ENCODE results near the gene HCK.

HCK gene

GRCh38 chr20:32130352-32130751 lies 78.3 kb downstream of the HCK start:
- no peaks in the 10 kb centered on the region for H3K4me1 ChIP-seq (ENCODE audit: control insufficient read depth, insufficient read depth, low read length, unreplicated experiment)
- H3K79me2 ChIP-seq (ENCODE audit: control insufficient read depth, insufficient read depth, low read length, unreplicated experiment): peaks cover 16% of the 10 kb centered on the region
- no peaks in the 10 kb centered on the region for H3K36me3 ChIP-seq (ENCODE audit: insufficient read depth, low read length)

GRCh38 chr20:32130965-32131364 lies 78.9 kb downstream of the HCK start:
- Histone ChIP-seq H3K79me2 (ENCODE audit: control insufficient read depth, insufficient read depth, low read length, unreplicated experiment) (peaks cover 16% of the 10 kb centered on the region), H3K27ac (ENCODE audit: low read depth, low read length) (no peak overlapping the region), H3K4me3 (ENCODE audit: low read depth, low read length) (no peak overlapping the region), H2AFZ (ENCODE audit: low read length, unreplicated experiment) (no peak overlapping the region), H3K27me3 (ENCODE audit: insufficient read depth, low read length) (no peaks in the 10 kb centered on the region), H3K36me3 (ENCODE audit: insufficient read depth, low read length) (peaks cover 2% of the 10 kb centered on the region; the same call in 1 of the 2 replicates), H3K4me1 (ENCODE audit: control insufficient read depth, insufficient read depth, low read length, unreplicated experiment) (no peaks in the 10 kb centered on the region)

More at GRCh38 chr20:32130352-32130751, 78.3 kb downstream of the HCK start:
- no peak overlapping the region for H3K4me3 ChIP-seq (ENCODE audit: low read depth, low read length)
- no peaks in the 10 kb centered on the region for H3K27me3 ChIP-seq (ENCODE audit: insufficient read depth, low read length)
- no peak overlapping the region for H2AFZ ChIP-seq (ENCODE audit: low read length, unreplicated experiment)
- H3K27ac ChIP-seq (ENCODE audit: low read depth, low read length): no peak overlapping the region

GRCh38 chr20:32132911-32133549 lies 81.0 kb downstream of the HCK start:
- Histone ChIP-seq H3K27me3 (ENCODE audit: insufficient read depth, low read length) (no peaks in the 10 kb centered on the region), H3K27ac (ENCODE audit: low read depth, low read length) (no peak overlapping the region), H3K4me1 (ENCODE audit: control insufficient read depth, insufficient read depth, low read length, unreplicated experiment) (no peaks in the 10 kb centered on the region), H2AFZ (ENCODE audit: low read length, unreplicated experiment) (no peak overlapping the region), H3K79me2 (ENCODE audit: control insufficient read depth, insufficient read depth, low read length, unreplicated experiment) (peaks cover 16% of the 10 kb centered on the region), H3K4me3 (ENCODE audit: low read depth, low read length) (no peak overlapping the region), H3K36me3 (ENCODE audit: insufficient read depth, low read length) (peaks cover 9% of the 10 kb centered on the region; the same call in 1 of the 2 replicates)

- H3K4me1 ChIP-seq (ENCODE audit: control insufficient read depth, insufficient read depth, low read length, unreplicated experiment): no peaks in the 10 kb centered on the region
- H3K79me2 ChIP-seq (ENCODE audit: control insufficient read depth, insufficient read depth, low read length, unreplicated experiment): peaks cover 16% of the 10 kb centered on the region
- H3K36me3 ChIP-seq (ENCODE audit: insufficient read depth, low read length): peaks cover 9% of the 10 kb centered on the region; the same call in 1 of the 2 replicates
- H3K27ac ChIP-seq (ENCODE audit: low read depth, low read length): no peak overlapping the region
- no peak overlapping the region for H3K4me3 ChIP-seq (ENCODE audit: low read depth, low read length)
- H3K27me3 ChIP-seq (ENCODE audit: insufficient read depth, low read length): no peaks in the 10 kb centered on the region
- H2AFZ ChIP-seq (ENCODE audit: low read length, unreplicated experiment): no peak overlapping the region
These were observed 82.0 kb downstream of the HCK start for GRCh38 chr20:32134026-32134425.

GRCh38 chr20:32135983-32136515 lies 84.0 kb downstream of the HCK start:
- Histone ChIP-seq H3K4me1 (ENCODE audit: control insufficient read depth, insufficient read depth, low read length, unreplicated experiment) (no peaks in the 10 kb centered on the region), H3K27ac (ENCODE audit: low read depth, low read length) (no peak overlapping the region), H2AFZ (ENCODE audit: low read length, unreplicated experiment) (no peak overlapping the region), H3K27me3 (ENCODE audit: insufficient read depth, low read length) (no peaks in the 10 kb centered on the region), H3K36me3 (ENCODE audit: insufficient read depth, low read length) (peaks cover 13% of the 10 kb centered on the region; the same call in 1 of the 2 replicates), H3K4me3 (ENCODE audit: low read depth, low read length) (no peak overlapping the region), H3K79me2 (ENCODE audit: control insufficient read depth, insufficient read depth, low read length, unreplicated experiment) (peaks cover 4% of the 10 kb centered on the region)

- Histone ChIP-seq H3K79me2 (ENCODE audit: control insufficient read depth, insufficient read depth, low read length, unreplicated experiment) (no peaks in the 10 kb centered on the region), H3K27ac (ENCODE audit: low read depth, low read length) (no peak overlapping the region), H3K4me1 (ENCODE audit: control insufficient read depth, insufficient read depth, low read length, unreplicated experiment) (no peaks in the 10 kb centered on the region), H3K27me3 (ENCODE audit: insufficient read depth, low read length) (no peaks in the 10 kb centered on the region), H3K36me3 (ENCODE audit: insufficient read depth, low read length) (peaks cover 20% of the 10 kb centered on the region; the same call in 1 of the 2 replicates), H2AFZ (ENCODE audit: low read length, unreplicated experiment) (no peak overlapping the region), H3K4me3 (ENCODE audit: low read depth, low read length) (no peak overlapping the region)
These were observed 86.9 kb downstream of the HCK start for GRCh38 chr20:32138921-32139320.

GRCh38 chr20:32139947-32140346 lies 87.9 kb downstream of the HCK start:
- H3K4me3 ChIP-seq (ENCODE audit: low read depth, low read length): no peak overlapping the region
- H3K79me2 ChIP-seq (ENCODE audit: control insufficient read depth, insufficient read depth, low read length, unreplicated experiment): no peaks in the 10 kb centered on the region
- H3K27ac ChIP-seq (ENCODE audit: low read depth, low read length): no peak overlapping the region
- H2AFZ ChIP-seq (ENCODE audit: low read length, unreplicated experiment): no peak overlapping the region
- no peaks in the 10 kb centered on the region for H3K27me3 ChIP-seq (ENCODE audit: insufficient read depth, low read length)
- H3K4me1 ChIP-seq (ENCODE audit: control insufficient read depth, insufficient read depth, low read length, unreplicated experiment): no peaks in the 10 kb centered on the region
- H3K36me3 ChIP-seq (ENCODE audit: insufficient read depth, low read length): peaks cover 21% of the 10 kb centered on the region; the same call in 1 of the 2 replicates

- Histone ChIP-seq H3K27me3 (ENCODE audit: insufficient read depth, low read length) (no peaks in the 10 kb centered on the region), H3K4me1 (ENCODE audit: control insufficient read depth, insufficient read depth, low read length, unreplicated experiment) (no peaks in the 10 kb centered on the region), H3K4me3 (ENCODE audit: low read depth, low read length) (no peak overlapping the region), H3K79me2 (ENCODE audit: control insufficient read depth, insufficient read depth, low read length, unreplicated experiment) (no peaks in the 10 kb centered on the region), H3K27ac (ENCODE audit: low read depth, low read length) (no peak overlapping the region), H3K36me3 (ENCODE audit: insufficient read depth, low read length) (peaks cover 23% of the 10 kb centered on the region; the same call in 1 of the 2 replicates), H2AFZ (ENCODE audit: low read length, unreplicated experiment) (no peak overlapping the region)
These were observed 88.6 kb downstream of the HCK start for GRCh38 chr20:32140603-32141002.

GRCh38 chr20:32141465-32141980 lies 89.5 kb downstream of the HCK start:
- Histone ChIP-seq H2AFZ (ENCODE audit: low read length, unreplicated experiment) (no peak overlapping the region), H3K4me3 (ENCODE audit: low read depth, low read length) (no peak overlapping the region), H3K79me2 (ENCODE audit: control insufficient read depth, insufficient read depth, low read length, unreplicated experiment) (no peaks in the 10 kb centered on the region), H3K4me1 (ENCODE audit: control insufficient read depth, insufficient read depth, low read length, unreplicated experiment) (no peaks in the 10 kb centered on the region), H3K27me3 (ENCODE audit: insufficient read depth, low read length) (no peaks in the 10 kb centered on the region), H3K36me3 (ENCODE audit: insufficient read depth, low read length) (peaks cover 21% of the 10 kb centered on the region; the same call in 1 of the 2 replicates), H3K27ac (ENCODE audit: low read depth, low read length) (no peak overlapping the region)

- H3K4me1 ChIP-seq (ENCODE audit: control insufficient read depth, insufficient read depth, low read length, unreplicated experiment): no peaks in the 10 kb centered on the region
- peaks cover 22% of the 10 kb centered on the region; the same call in 1 of the 2 replicates for H3K36me3 ChIP-seq (ENCODE audit: insufficient read depth, low read length)
- no peak overlapping the region for H3K4me3 ChIP-seq (ENCODE audit: low read depth, low read length)
- H3K27me3 ChIP-seq (ENCODE audit: insufficient read depth, low read length): no peaks in the 10 kb centered on the region
- no peak overlapping the region for H2AFZ ChIP-seq (ENCODE audit: low read length, unreplicated experiment)
- no peak overlapping the region for H3K27ac ChIP-seq (ENCODE audit: low read depth, low read length)
- no peaks in the 10 kb centered on the region for H3K79me2 ChIP-seq (ENCODE audit: control insufficient read depth, insufficient read depth, low read length, unreplicated experiment)
These were observed 90.0 kb downstream of the HCK start for GRCh38 chr20:32142088-32142487.

- Histone ChIP-seq H3K4me1 (ENCODE audit: control insufficient read depth, insufficient read depth, low read length, unreplicated experiment) (no peaks in the 10 kb centered on the region), H3K36me3 (ENCODE audit: insufficient read depth, low read length) (peaks cover 16% of the 10 kb centered on the region; the same call in 1 of the 2 replicates), H3K27me3 (ENCODE audit: insufficient read depth, low read length) (no peaks in the 10 kb centered on the region), H3K27ac (ENCODE audit: low read depth, low read length) (no peak overlapping the region), H3K4me3 (ENCODE audit: low read depth, low read length) (no peak overlapping the region), H3K79me2 (ENCODE audit: control insufficient read depth, insufficient read depth, low read length, unreplicated experiment) (no peaks in the 10 kb centered on the region), H2AFZ (ENCODE audit: low read length, unreplicated experiment) (no peak overlapping the region)
These were observed 90.9 kb downstream of the HCK start for GRCh38 chr20:32142991-32143390.

All from ACC112 (cell line).